RWPE1 (cell line): Measurements from ENCODE around the gene PDLIM4.

Experiments
- CTCF ChIA-PET: fragments of 350-600 bp; sonication (Branson Sonifier 250); formaldehyde crosslinking; extraction: SDS; loops from one replicate; lab custom pipeline; 2021; lab: Yijun Ruan, JAX
- POLR2A ChIA-PET: fragments of 400-600 bp; formaldehyde crosslinking; extraction: SDS; loops from one replicate; lab custom pipeline; 2020; ENCODE audit warnings: antibody characterized with exemption; ENCODE audit not compliant: low non-redundant PET; lab: Yijun Ruan, JAX
- DNase-seq: peaks from one replicate; pipeline ENCODE4 v3.0.0; 2012; ENCODE audit warnings: low spot score
- H3K27ac ChIP-seq: fragments of 450-650 bp; 2 replicates; pipeline ENCODE4 v1.5.1; 2017
- CTCF ChIP-seq: fragments of 450-650 bp; conservative IDR thresholded peaks from 2 replicates; pipeline ENCODE4 v1.5.1; 2017; ENCODE audit warnings: low read depth, mild to moderate bottlenecking

Gene PDLIM4

DNA sequence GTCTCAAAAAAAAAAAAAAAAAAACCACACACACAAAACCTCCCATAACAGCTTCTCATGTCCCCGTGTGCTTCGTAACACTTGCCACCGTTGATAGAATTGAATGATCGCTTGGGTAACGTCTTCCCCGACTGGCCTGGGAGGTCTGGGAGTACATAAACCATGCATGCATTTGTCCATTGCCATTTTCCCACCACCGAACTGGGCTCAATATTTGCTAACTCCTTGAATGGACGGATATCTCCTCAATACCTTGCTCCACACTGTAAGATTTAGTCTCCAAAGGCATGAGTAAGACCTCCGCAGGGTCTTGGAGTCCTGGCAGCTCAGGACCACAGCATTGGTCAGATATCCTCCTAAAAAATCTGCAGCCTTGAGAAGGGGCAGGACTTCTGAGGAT, 26.6 kb upstream of the PDLIM4 start:
- CTCF ChIA-PET: no interaction called here
- POLR2A ChIA-PET: no interaction called here
- no peak for TF ChIP-seq CTCF
- no peak overlapping the region for H3K27ac ChIP-seq
- DNase-seq: no peak

DNA sequence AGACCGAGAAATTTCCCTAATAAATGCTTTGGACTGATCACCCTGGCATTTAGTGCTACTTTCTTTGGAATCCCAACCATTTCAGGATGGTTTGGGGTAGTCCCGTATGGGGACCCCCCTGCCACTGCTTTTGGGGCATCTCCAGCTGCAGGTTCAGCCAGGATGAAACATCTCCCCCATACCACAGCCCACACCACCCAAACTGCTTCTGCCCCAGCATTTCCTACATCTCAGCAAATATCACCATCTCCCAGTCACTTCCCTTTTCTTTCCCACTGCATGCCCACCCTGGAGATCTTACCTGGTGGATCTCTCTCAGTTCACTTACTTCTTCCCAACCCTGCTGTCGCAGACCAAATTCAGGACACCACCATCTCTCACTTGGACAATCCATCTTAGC, 25.0 kb upstream of the PDLIM4 start:
- CTCF ChIA-PET: no interaction called here
- no peak for DNase-seq
- TF ChIP-seq CTCF: no peak

DNA sequence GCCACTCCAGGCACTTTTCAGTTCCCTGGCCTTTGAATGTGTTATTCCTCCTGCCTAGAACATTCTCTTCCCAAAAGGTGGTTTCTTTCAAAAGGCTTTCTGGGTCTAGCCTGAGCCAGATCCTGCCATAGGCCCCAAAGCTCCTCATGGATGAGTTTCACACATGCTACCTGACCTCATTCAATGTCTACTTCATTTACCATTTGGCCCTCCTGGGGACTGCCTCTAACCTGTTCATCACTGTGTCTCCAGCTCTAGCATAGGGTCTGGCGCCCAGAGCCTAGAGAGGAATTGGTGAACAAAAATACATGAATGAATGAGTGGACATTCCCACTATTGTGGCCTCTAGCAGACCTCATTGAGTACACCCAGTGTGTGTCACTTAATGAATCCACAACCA, 24.4 kb upstream of the PDLIM4 start:
- TF ChIP-seq CTCF: no peak
- DNase-seq: no peak
- CTCF ChIA-PET: no interaction called here
- POLR2A ChIA-PET: no interaction called here
- no peak overlapping the region for H3K27ac ChIP-seq

More for the DNA sequence above, 25.0 kb upstream of the PDLIM4 start:
- H3K27ac ChIP-seq: no peak overlapping the region
- POLR2A ChIA-PET: no interaction called here

GRCh38 chr5:132233811-132234683, 23.4 kb upstream of the PDLIM4 start:
- ChIA-PET POLR2A (no interaction called here), CTCF (interaction anchor here (0.6 kb wide), 1 partner anchor 59 kb away, joined by 3 read pairs; no protein-coding TSS in a partner anchor)
- H3K27ac ChIP-seq: peak overlapping the region; percentile 61
- no peak for DNase-seq
- TF ChIP-seq CTCF: no peak

GRCh38 chr5:132234684-132235062, 22.8 kb upstream of the PDLIM4 start:
- ChIA-PET CTCF (interaction anchor here (0.6 to 0.8 kb wide), 3 partner anchors 12 to 59 kb away, joined by 3 read pairs; no protein-coding TSS in a partner anchor), POLR2A (no interaction called here)

DNA sequence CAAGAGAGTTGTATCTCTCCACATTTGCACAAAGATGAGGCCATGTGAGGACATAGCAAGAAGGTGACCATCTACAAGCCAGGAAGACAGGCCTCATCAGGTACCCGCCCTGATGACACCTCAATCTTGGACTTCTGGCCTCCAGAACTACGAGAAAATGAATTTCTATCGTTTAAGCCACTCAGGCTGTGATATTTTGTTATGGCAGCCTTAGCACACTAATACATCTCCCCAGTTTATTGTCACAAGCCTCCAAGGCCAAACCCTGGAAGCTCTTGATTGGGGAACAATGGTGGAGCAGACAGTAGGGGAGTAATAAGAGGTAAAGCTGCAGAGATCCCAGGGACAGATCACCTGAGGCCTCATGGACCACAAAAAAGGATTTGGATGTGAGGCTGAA, 22.2 kb upstream of the PDLIM4 start:
- DNase-seq: no peak
- ChIA-PET POLR2A (no interaction called here), CTCF (interaction anchor here (0.6 to 0.8 kb wide), 2 partner anchors 11 to 31 kb away, joined by 3 read pairs; no protein-coding TSS in a partner anchor)
- H3K27ac ChIP-seq: no peak overlapping the region
- TF ChIP-seq CTCF: no peak

More at GRCh38 chr5:132234684-132235062, 22.8 kb upstream of the PDLIM4 start:
- peak overlapping the region; percentile 61 for H3K27ac ChIP-seq
- DNase-seq: no peak
- TF ChIP-seq CTCF: no peak
